NCI-H526 treated with DMSO at 0.1 percent for 48 hours (cell line): ENCODE measurements around the gene DHCR24.
"Not testable (repeated sequence)": the region's sequence is repeated elsewhere in the genome, so short reads cannot be mapped to it uniquely, and the experiment has no call there.

Source experiments
- DNase-seq: peaks from one replicate; lab custom pipeline; 2025; lab: John Stamatoyannopoulos, UW

DHCR24 gene

GRCh38 chr1:54886724-54887664 is at the start of gene DHCR24:
Gene DHCR24, minus strand, starts transcription at chr1:54887195. Its CDS starts 76 bp downstream, at chr1:54887119.
- DNase-seq = peak; percentile 80

- no peak for DNase-seq
Observed at GRCh38 chr1:54936791-54937190, 49.8 kb upstream of the DHCR24 start.

- no peak for DNase-seq
Observed at GRCh38 chr1:54934869-54935268, 47.9 kb upstream of the DHCR24 start.

GRCh38 chr1:54934081-54934480 is 47.1 kb upstream of the DHCR24 start:
- not testable (repeated sequence) for DNase-seq

GRCh38 chr1:54931275-54931840 is 44.4 kb upstream of the DHCR24 start:
- no peak for DNase-seq

- no peak for DNase-seq
Observed at GRCh38 chr1:54929700-54930099, 42.7 kb upstream of the DHCR24 start.

GRCh38 chr1:54928327-54928726 is 41.3 kb upstream of the DHCR24 start:
- DNase-seq = no peak

- DNase-seq = no peak
Observed at GRCh38 chr1:54927472-54928240, 40.7 kb upstream of the DHCR24 start.

GRCh38 chr1:54926970-54927369 is 40.0 kb upstream of the DHCR24 start:
- no peak for DNase-seq

GRCh38 chr1:54922921-54923421 is 36.0 kb upstream of the DHCR24 start:
- DNase-seq = no peak

- no peak for DNase-seq
Observed at GRCh38 chr1:54922040-54922761, 35.2 kb upstream of the DHCR24 start.

GRCh38 chr1:54919367-54920359 is 32.7 kb upstream of the DHCR24 start:
- no peak for DNase-seq

GRCh38 chr1:54911076-54911475 is 24.1 kb upstream of the DHCR24 start:
- DNase-seq = not testable (repeated sequence)

- no peak for DNase-seq
Observed at GRCh38 chr1:54906586-54906985, 19.6 kb upstream of the DHCR24 start.

GRCh38 chr1:54904476-54905048 is 17.6 kb upstream of the DHCR24 start:
- no peak for DNase-seq

GRCh38 chr1:54894271-54894670 is 7.3 kb upstream of the DHCR24 start:
- DNase-seq = no peak

GRCh38 chr1:54892586-54892985 is 5.6 kb upstream of the DHCR24 start:
- DNase-seq = no peak

GRCh38 chr1:54889132-54889725 is 2.2 kb upstream of the DHCR24 start:
- DNase-seq = no peak

GRCh38 chr1:54888080-54888733 is 1.2 kb upstream of the DHCR24 start:
- no peak for DNase-seq
